ENCODE data around the gene MIOX.

- TF ChIP-seq ZNF121 (CRISPR knock-in tag; conservative IDR thresholded peaks at IDR 0.05) = no peak
- TF ChIP-seq ZNF282 (CRISPR knock-in tag; IDR thresholded peaks at IDR 0.05) = no peak
- no peak for TF ChIP-seq CTCF (IDR thresholded peaks at IDR 0.05 in 2 of 3, conservative IDR thresholded peaks at IDR 0.05 in 1 of 3; ENCODE audit: insufficient read depth in 2 of 3, low read depth in 1 of 3, low read length in 3 of 3)
- TF ChIP-seq RAD21 (CRISPR knock-in tag; conservative IDR thresholded peaks at IDR 0.05 in 1 of 2, IDR thresholded peaks at IDR 0.05 in 1 of 2) = no peak
- no peak for TF ChIP-seq NCOR1 (IDR thresholded peaks at IDR 0.05)
- TF ChIP-seq CTBP1 (IDR thresholded peaks at IDR 0.05; ENCODE audit: borderline replicate concordance) = no peak
Observed at GRCh38 chr22:50477923-50478322, 8.7 kb upstream of the MIOX start.
